ENCODE results near the gene CACNA2D3.
"Not testable (repeated sequence)": the region's sequence is repeated elsewhere in the genome, so short reads cannot be mapped to it uniquely, and the experiment has no call there.

Gene CACNA2D3

GRCh38 chr3:54458357-54458756 is 336.0 kb downstream of the CACNA2D3 start:
- no peak for DNase-seq (ENCODE audit: low read depth, low spot score)

DNA sequence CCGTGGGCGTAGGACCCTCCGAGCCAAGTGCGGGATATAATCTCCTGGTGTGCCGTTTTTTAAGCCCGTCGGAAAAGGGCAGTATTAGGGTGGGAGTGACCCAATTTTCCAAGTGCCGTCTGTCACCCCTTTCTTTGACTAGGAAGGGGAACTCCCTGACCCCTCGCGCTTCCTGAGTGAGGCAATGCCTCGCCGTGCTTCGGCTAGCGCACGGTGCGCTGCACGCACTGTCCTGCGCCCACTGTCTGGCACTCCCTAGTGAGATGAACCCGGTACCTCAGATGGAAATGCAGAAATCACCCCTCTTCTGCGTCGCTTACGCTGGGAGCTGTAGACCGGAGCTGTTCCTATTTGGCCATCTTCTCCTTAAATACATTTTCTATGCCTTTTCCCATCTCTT is 342.2 kb downstream of the CACNA2D3 start:
- not testable (repeated sequence) for DNase-seq (ENCODE audit: low read depth, low spot score)

DNA sequence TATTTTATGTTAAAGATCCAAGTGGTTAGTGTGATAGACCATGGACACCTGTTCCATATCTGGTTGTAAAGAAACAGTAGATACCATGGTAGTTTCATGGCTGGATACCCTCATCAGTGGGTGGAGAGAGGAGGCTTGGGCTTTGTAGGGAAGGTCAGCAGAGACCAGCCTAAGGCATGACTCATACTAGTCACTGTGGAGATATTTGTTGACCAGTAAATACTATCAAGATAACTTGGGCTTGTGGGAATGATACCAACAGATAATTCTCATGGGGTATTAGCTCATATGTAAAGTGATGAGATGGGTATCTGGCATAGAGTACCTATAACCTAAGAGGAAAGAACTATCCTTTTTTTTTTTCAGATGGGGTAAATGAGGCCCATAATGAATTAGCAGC is 354.5 kb downstream of the CACNA2D3 start:
- no peak for DNase-seq (ENCODE audit: low read depth, low spot score)

DNA sequence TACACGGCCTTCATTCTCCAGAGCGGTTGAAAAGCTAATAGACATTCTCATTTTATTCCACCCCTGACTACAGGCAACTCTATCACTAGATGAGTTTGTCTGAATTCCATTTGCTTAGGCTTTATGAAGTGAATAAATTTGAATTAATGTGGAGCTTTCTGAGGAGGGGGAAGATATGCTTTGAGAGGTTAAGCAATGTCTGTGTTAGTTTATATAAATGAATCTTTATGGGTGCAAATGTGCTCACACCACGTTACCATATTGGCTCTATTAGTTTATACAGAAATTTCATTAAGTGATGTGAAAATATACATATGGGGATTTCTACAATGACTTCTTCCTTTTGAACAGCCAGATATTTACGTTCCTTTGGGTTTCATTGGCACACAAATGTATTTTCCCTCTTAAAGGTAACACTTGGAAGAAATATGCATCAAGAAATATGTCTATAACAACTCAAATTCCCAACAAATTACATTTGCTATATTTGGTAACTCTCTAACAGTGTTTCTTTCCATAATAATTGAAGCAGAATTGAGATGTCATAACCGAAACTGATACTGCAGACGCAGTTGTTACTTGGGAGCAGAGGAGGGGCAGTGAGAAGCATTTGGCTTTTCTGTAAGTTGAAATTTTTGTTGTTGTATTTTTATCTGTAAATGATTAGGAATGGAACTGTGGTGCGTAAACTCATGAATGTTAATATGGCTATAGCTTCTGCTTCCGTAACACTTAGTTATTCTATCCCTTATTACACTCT is 359.4 kb downstream of the CACNA2D3 start:
- DNase-seq (ENCODE audit: low read depth, low spot score), result no peak

GRCh38 chr3:54484334-54484733 is 362.0 kb downstream of the CACNA2D3 start:
- DNase-seq (ENCODE audit: low read depth, low spot score), result no peak

GRCh38 chr3:54486317-54486716 is 364.0 kb downstream of the CACNA2D3 start:
- DNase-seq (ENCODE audit: low read depth, low spot score), result no peak

DNA sequence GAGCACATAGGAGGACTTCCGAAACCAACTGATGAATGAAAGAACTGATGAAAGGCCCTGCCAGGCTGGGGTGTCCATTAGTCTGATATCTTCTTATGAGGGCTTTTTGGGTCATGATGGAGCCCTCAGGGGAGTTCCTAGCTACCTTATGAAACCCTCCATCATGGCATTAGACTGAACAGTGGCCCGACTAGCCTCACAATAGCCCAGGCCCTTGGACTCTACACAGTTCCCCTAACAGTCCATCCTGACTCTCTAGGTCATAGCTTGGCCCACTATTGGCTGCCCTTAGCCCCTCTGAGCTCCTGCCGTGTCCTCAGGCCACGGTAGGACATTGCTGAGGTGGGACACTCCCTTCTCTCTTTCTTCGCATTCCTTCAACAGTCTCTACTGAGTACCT is 365.9 kb downstream of the CACNA2D3 start:
- no peak for DNase-seq (ENCODE audit: low read depth, low spot score)

GRCh38 chr3:54494209-54494608 is 371.9 kb downstream of the CACNA2D3 start:
- DNase-seq (ENCODE audit: low read depth, low spot score), result no peak

GRCh38 chr3:54506603-54507002 is 384.3 kb downstream of the CACNA2D3 start:
- no peak for DNase-seq (ENCODE audit: low read depth, low spot score)

DNA sequence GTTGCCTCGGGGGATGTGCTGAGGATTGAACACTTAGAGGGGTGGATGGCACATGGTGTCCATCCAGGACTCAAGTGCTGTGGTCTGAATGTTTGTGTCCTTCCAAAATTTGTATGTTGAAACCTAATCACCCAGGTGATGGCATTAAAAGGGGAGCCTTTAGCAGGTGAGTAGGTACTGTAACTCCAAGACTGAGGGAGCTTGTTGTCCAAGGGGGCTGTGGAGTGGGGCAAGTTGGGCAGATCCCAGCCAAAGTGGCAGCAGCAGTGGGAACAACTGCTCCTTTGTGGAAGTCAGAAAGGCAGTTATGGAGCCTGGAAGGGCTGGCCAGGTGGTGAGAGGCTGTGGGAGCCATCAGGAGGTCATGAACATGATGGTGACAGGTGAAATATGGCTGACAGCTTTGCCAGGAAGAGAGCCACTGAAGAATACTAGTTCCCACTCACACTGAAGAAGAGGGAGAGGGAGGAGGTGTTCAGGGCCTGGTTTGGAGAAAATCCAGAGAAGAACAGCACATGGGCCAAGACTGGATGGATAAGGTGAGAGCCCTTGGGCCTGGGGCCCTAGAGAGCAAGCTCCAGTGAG is 385.6 kb downstream of the CACNA2D3 start:
- no peak for DNase-seq (ENCODE audit: low read depth, low spot score)

DNA sequence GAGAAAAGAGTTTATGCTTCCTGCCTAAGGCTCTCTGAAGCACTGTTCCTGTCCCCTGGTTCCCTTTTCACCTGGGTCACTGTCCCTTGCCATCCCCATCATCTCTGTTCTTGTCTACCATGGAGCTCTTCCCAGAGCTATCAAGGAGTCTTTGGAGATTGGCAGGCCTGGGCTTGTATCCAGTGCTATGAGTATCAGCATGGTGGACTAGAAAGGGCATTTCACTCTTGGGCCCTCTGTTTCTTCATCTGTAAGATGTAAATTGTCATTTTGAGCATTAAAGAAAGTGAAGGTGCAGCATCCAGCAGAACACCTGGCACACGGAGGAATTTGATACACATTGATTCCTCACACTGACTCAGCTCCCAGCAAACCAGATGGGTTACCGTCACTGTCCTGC is 388.2 kb downstream of the CACNA2D3 start:
- no peak for DNase-seq (ENCODE audit: low read depth, low spot score)

- DNase-seq (ENCODE audit: low read depth, low spot score), result no peak
Measured at GRCh38 chr3:54511766-54512365, 389.5 kb downstream of the CACNA2D3 start.

- no peak for DNase-seq (ENCODE audit: low read depth, low spot score)
Measured at GRCh38 chr3:54514006-54514405, 391.7 kb downstream of the CACNA2D3 start.

DNA sequence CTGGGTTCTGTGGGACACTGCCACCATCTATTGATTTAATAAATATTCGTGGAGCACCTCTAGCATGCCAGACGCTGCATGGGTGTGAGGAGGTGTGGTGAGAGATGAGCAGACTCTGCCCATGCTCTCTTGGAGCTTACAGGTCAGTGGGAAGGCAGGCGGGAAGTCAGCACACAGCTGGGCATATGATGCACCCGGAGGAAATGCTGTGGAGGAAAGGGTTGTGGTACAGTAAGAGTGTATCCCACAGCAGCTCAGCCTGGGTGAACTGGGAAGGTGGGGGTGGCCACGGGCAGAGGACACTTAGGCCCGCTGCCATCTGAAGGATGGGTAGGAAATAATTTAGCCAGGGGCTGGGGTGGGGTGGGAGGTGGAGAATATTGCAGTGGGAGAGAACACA is 392.1 kb downstream of the CACNA2D3 start:
- no peak for DNase-seq (ENCODE audit: low read depth, low spot score)

- DNase-seq (ENCODE audit: low read depth, low spot score), result no peak
Measured at GRCh38 chr3:54515441-54516213, 393.3 kb downstream of the CACNA2D3 start.

DNA sequence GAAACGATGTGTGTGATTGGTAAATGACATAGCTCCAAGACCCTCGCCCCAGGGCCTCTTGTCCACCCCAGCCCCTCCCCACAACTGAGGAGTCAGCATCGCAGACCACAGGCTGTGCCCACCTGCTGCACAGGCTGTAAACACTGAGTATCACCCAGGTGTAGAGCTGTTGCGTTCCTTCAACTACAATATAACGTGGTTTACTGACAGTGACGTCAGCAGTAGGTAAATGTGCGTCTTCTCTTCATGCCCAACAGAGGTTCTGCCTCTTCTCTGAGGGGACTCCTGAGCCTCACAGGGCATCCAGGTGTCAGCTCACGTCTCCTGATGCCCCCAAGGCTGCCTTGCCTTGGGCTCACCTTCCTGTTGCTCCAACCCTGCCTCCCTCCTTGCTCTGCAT is 395.1 kb downstream of the CACNA2D3 start:
- no peak for DNase-seq (ENCODE audit: low read depth, low spot score)

DNA sequence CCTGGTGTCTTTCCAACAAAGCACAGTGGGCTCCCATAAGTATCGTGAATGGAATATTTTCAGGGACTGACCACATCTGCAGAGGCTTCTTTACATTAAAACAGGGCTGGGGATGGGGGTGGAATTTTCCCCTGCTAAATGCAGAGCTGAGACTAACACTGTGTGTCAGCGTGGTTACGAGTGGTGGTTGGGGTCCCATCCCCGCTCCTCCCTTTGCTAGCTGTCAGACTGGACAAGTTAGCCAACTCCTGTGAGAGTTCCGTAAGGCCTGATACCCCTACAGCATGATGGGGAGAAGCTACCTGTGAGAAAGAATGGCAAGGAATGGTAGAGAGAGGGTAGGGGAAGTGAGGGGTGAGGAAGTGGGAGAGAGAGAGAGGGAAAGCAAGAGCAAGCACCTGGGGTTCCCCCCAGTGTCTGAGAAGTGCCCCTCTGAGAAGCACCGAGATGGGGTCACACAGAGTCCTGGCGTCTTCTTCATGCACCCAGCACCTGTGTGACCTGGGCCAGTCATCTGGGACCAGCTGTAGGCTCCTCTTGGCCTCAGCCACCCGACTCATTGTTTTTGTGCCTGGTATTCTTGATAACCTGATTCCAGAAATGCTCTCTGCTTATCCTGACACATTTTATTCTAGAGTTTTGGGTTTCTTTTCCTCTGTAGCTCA is 395.8 kb downstream of the CACNA2D3 start:
- no peak for DNase-seq (ENCODE audit: low read depth, low spot score)

DNA sequence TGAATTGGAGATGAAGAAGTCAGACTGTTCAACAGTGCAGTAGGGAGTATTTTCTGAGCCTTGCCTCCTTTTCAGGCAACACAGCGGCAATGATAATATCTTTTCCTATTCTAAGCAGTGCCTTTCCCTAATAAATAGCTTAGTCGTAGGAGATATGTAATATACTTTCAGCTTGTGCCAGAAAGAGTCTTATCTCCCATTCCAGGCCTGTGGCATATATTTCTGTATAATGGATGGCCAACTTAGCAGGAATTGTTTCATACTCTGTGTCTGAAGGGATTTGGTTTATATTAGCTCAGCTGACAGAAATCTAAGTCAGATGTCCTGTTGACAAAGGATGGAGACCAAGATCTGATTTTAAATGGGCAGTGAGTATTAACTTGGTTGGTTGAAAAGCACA is 397.1 kb downstream of the CACNA2D3 start:
- no peak for DNase-seq (ENCODE audit: low read depth, low spot score)

- DNase-seq (ENCODE audit: low read depth, low spot score), result no peak
Measured at GRCh38 chr3:54520060-54520459, 397.7 kb downstream of the CACNA2D3 start.

DNA sequence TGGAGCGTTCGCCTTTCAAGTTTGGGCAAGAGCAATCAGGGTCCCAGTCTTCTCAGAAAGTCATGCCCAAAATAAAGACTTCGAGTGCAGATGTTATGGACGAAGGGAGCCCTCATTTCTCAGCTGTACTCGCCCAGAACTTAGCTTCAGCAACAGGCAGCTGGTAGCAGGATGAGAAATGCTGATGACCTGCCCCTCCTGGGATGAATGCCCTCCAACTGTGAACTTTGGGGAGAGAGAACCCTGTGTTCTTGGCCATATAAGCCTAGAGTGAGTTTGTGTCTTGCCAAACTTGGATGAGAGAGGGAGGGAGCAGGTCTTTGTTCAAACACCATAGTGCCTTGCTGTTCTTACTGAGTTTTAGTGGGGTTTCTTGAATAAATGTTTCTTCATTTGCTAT is 405.2 kb downstream of the CACNA2D3 start:
- DNase-seq (ENCODE audit: low read depth, low spot score), result no peak

- no peak for DNase-seq (ENCODE audit: low read depth, low spot score)
Measured at GRCh38 chr3:54527953-54528352, 405.6 kb downstream of the CACNA2D3 start.

GRCh38 chr3:54528668-54529067 is 406.3 kb downstream of the CACNA2D3 start:
- DNase-seq (ENCODE audit: low read depth, low spot score), result no peak
